Suprapubic skin (tissue), 4 donors: ENCODE data around the gene ATP12A. TPM values are rescaled to one million over a fixed set of nuclear protein-coding genes. Genes with fewer than 3 reads are reported as not detected.
A peak's percentile ranks its signal among the peaks of the same experiment; 100 is the strongest.

Experiments used
- DNase-seq, 2 donors: peaks; one replicate each; pipeline ENCODE4 v3.0.0-alpha.2; 2019; ENCODE audit warnings: low spot score in 2 of 2
- H3K27ac ChIP-seq: fragments of 200-600 bp; sonication (generic); one replicate; pipeline ENCODE4 v1.5.1; 2019
- H3K27me3 ChIP-seq: fragments of 200-600 bp; sonication (generic); one replicate; pipeline ENCODE4 v1.5.1; 2019
- H3K36me3 ChIP-seq: fragments of 200-600 bp; sonication (generic); one replicate; pipeline ENCODE4 v1.5.1; 2019
- H3K4me1 ChIP-seq: fragments of 200-600 bp; sonication (generic); one replicate; pipeline ENCODE4 v1.5.1; 2019
- H3K4me3 ChIP-seq: fragments of 200-600 bp; sonication (generic); one replicate; pipeline ENCODE4 v1.5.1; 2019; ENCODE audit warnings: mild to moderate bottlenecking
- H3K9me3 ChIP-seq: fragments of 200-600 bp; sonication (generic); one replicate; pipeline ENCODE4 v1.5.1; 2019
- CTCF ChIP-seq, 2 donors: fragments of 200-600 bp in 1 of 2; fragments of 450-650 bp in 1 of 2; sonication (generic) in 1 of 2; IDR thresholded peaks; one replicate each; pipeline ENCODE4 v1.5.1; 2016 to 2019; ENCODE audit warnings: antibody characterized with exemption in 2 of 2, mild to moderate bottlenecking in 1 of 2, moderate library complexity in 1 of 2
- EP300 ChIP-seq: sonication (generic); formaldehyde crosslinking; IDR thresholded peaks from one replicate; pipeline ENCODE4 v1.6.1; 2017; ENCODE audit warnings: antibody characterized with exemption
- POLR2A ChIP-seq, 2 donors: fragments of 450-650 bp; IDR thresholded peaks; one replicate each; pipeline ENCODE4 v1.6.1; 2017; ENCODE audit warnings: antibody characterized with exemption in 2 of 2, mild to moderate bottlenecking in 2 of 2, moderate library complexity in 2 of 2
- POLR2AphosphoS5 ChIP-seq, 3 donors: sonication (generic); formaldehyde crosslinking; IDR thresholded peaks; one replicate each; pipeline ENCODE4 v1.6.1; 2017; ENCODE audit warnings: antibody characterized with exemption in 3 of 3
- WGBS: methylation state at CpG from one replicate; pipeline ENCODE4 v1.1.5; 2018; 5-methylcytosine and 5-hydroxymethylcytosine counted together
- total RNA-seq, 4 donors: library from RNA; depleted of rRNA; stranded (reverse); fragments of >200 nt; gene quantifications; one replicate each; pipeline ENCODE4 v1.1.0, GENCODE V29; 2016

The ATP12A gene
- total RNA-seq, 4 donors from 2014 or later: 0.24 to 21.6 (median 5.6) TPM

GRCh38 chr13:24693862-24694471 is 13.8 kb downstream of the ATP12A start:
- TF ChIP-seq CTCF (IDR thresholded peaks at IDR 0.05) (peak in 1 of 2 donors; percentile 49), POLR2AphosphoS5 (IDR thresholded peaks at IDR 0.05) (no peak)
- Histone ChIP-seq H3K36me3 (no peaks in the 10 kb centered on the region), H3K4me1 (no peaks in the 10 kb centered on the region), H3K27ac (no peak overlapping the region), H3K27me3 (peaks cover 49% of the 10 kb centered on the region), H3K9me3 (no peaks in the 10 kb centered on the region), H3K4me3 (no peak overlapping the region)
- WGBS: 29% methylated on average over 17 of the region's 17 CpGs
- DNase-seq: no peak

- no peak overlapping the region for H3K27ac ChIP-seq
- no peak overlapping the region for H3K4me3 ChIP-seq
- H3K27me3 ChIP-seq: peaks cover 47% of the 10 kb centered on the region
- no peaks in the 10 kb centered on the region for H3K9me3 ChIP-seq
- DNase-seq: no peak
- H3K36me3 ChIP-seq: no peaks in the 10 kb centered on the region
- no peaks in the 10 kb centered on the region for H3K4me1 ChIP-seq
- TF ChIP-seq CTCF (IDR thresholded peaks at IDR 0.05) (no peak), POLR2A (IDR thresholded peaks at IDR 0.05) (no peak), POLR2AphosphoS5 (IDR thresholded peaks at IDR 0.05) (no peak), EP300 (no peak)
- WGBS: 70% methylated on average over 10 of the region's 12 CpGs
These were observed 14.7 kb downstream of the ATP12A start for GRCh38 chr13:24694907-24695306.

GRCh38 chr13:24698686-24699085 is 18.5 kb downstream of the ATP12A start:
- H3K27ac ChIP-seq: no peak overlapping the region
- peaks cover 25% of the 10 kb centered on the region for H3K27me3 ChIP-seq
- 91% methylated on average over 12 of the region's 12 CpGs for WGBS
- no peak for DNase-seq
- H3K4me1 ChIP-seq: no peaks in the 10 kb centered on the region
- no peaks in the 10 kb centered on the region for H3K36me3 ChIP-seq
- H3K9me3 ChIP-seq: no peaks in the 10 kb centered on the region
- TF ChIP-seq POLR2AphosphoS5 (IDR thresholded peaks at IDR 0.05) (no peak), CTCF (IDR thresholded peaks at IDR 0.05) (no peak), POLR2A (IDR thresholded peaks at IDR 0.05) (no peak), EP300 (no peak)
- H3K4me3 ChIP-seq: no peak overlapping the region

GRCh38 chr13:24699541-24699940 is 19.3 kb downstream of the ATP12A start:
- TF ChIP-seq POLR2A (IDR thresholded peaks at IDR 0.05) (no peak), POLR2AphosphoS5 (IDR thresholded peaks at IDR 0.05) (no peak), CTCF (IDR thresholded peaks at IDR 0.05) (no peak), EP300 (no peak)
- H3K27me3 ChIP-seq: peaks cover 21% of the 10 kb centered on the region
- H3K4me1 ChIP-seq: no peaks in the 10 kb centered on the region
- no peak for DNase-seq
- WGBS: 87% methylated on average over 5 of the region's 5 CpGs
- no peak overlapping the region for H3K27ac ChIP-seq
- no peaks in the 10 kb centered on the region for H3K9me3 ChIP-seq
- no peaks in the 10 kb centered on the region for H3K36me3 ChIP-seq
- no peak overlapping the region for H3K4me3 ChIP-seq

- no peak for DNase-seq
- H3K27ac ChIP-seq: no peak overlapping the region
- 82% methylated on average over 8 of the region's 8 CpGs for WGBS
- H3K9me3 ChIP-seq: no peaks in the 10 kb centered on the region
- H3K27me3 ChIP-seq: peaks cover 21% of the 10 kb centered on the region
- TF ChIP-seq CTCF (IDR thresholded peaks at IDR 0.05) (no peak), EP300 (no peak), POLR2AphosphoS5 (IDR thresholded peaks at IDR 0.05) (no peak), POLR2A (IDR thresholded peaks at IDR 0.05) (no peak)
- H3K4me1 ChIP-seq: no peaks in the 10 kb centered on the region
- no peak overlapping the region for H3K4me3 ChIP-seq
- H3K36me3 ChIP-seq: no peaks in the 10 kb centered on the region
These were observed 20.3 kb downstream of the ATP12A start for GRCh38 chr13:24700539-24700938.
